Measurements from ENCODE around the gene MBOAT1. TPM values are rescaled to one million over a fixed set of nuclear protein-coding genes. Genes with fewer than 3 reads are reported as not detected.

The MBOAT1 gene
- total and polyA plus RNA-seq, 2 of the 13 experiments (the other 11 are each of a cell fraction or from before 2014, with no cell fraction given): not detected

- WGBS (ENCODE audit: low lambda C conversion rate): 33% methylated on average over 6 of the region's 6 CpGs
- CTCF ChIA-PET (ENCODE audit: low intra/inter-chr PET ratio, low total read pairs): no interaction called here
- POLR2A ChIA-PET: no interaction called here
- in situ Hi-C loops (cut with HindIII; ENCODE audit: extremely low pct_ligation_motif_present, low pct_unique_long_range_greater_than_20kb) (no loop called here), intact Hi-C loops (cut with micrococcal nuclease; ENCODE audit: unreplicated experiment) (no loop called here)
- Histone ChIP-seq H3K27ac (ENCODE audit: extremely low read length, insufficient read depth, low read length) (no peak overlapping the region), H3K36me3 (replicated peaks in 1 of 2; ENCODE audit: control insufficient read depth in 1 of 2, insufficient read depth in 2 of 2, low read length in 2 of 2) (no peaks in the 10 kb centered on the region), H3K4me3 (replicated peaks in 1 of 3; ENCODE audit: insufficient read depth in 1 of 3, low read depth in 2 of 3, low read length in 3 of 3) (no peak overlapping the region), H3K4me2 (ENCODE audit: low read depth, low read length) (no peak overlapping the region), H3K79me2 (ENCODE audit: insufficient read depth, low read length) (no peaks in the 10 kb centered on the region), H4K20me1 (ENCODE audit: insufficient read depth, low read length) (no peaks in the 10 kb centered on the region), H3K4me1 (ENCODE audit: insufficient read depth, low read length) (peaks cover 7% of the 10 kb centered on the region; the same call in 1 of the 2 replicates), H3K9ac (ENCODE audit: insufficient read depth, low read depth, low read length) (no peak overlapping the region), H3K9me3 (ENCODE audit: low read length) (no peaks in the 10 kb centered on the region), H2AFZ (ENCODE audit: low read length) (no peak overlapping the region), H3K27me3 (ENCODE audit: control insufficient read depth in 1 of 2, insufficient read depth in 2 of 2, low read length in 2 of 2) (no peaks in the 10 kb centered on the region)
- ATAC-seq (no peak), FAIRE-seq (no peak), DNase-seq (ENCODE audit: low spot score) (no peak)
- TF ChIP-seq ZNF768 (CRISPR knock-in tag; IDR thresholded peaks at IDR 0.05) (no peak), ZNF775 (CRISPR knock-in tag; IDR thresholded peaks at IDR 0.05; ENCODE audit: borderline replicate concordance) (no peak), RAD21 (CRISPR knock-in tag; IDR thresholded peaks at IDR 0.05) (no peak), ZNF597 (CRISPR knock-in tag; IDR thresholded peaks at IDR 0.05) (no peak), ARID4A (CRISPR knock-in tag; IDR thresholded peaks at IDR 0.05; ENCODE audit: borderline replicate concordance) (no peak)
- no TSS peak for BruUV-seq (replicated peaks)
These were observed 22.8 kb upstream of the MBOAT1 start for GRCh38 chr6:20235041-20235440.

Data from HepG2 (cell line).